OCI-LY7 (cell line): ENCODE measurements around the gene CHN1.

Experiments
- CTCF ChIP-seq: fragments of 200-600 bp; sonication (generic); conservative IDR thresholded peaks from 2 replicates; pipeline ENCODE4 v1.5.1; 2014; ENCODE audit warnings: mild to moderate bottlenecking, antibody characterized with exemption, low read length, moderate library complexity, mixed read lengths
- EZH2phosphoT487 ChIP-seq: fragments of 200-600 bp; sonication (generic); IDR thresholded peaks from 2 replicates; pipeline ENCODE4 v1.6.1; 2018; ENCODE audit warnings: low read depth, borderline replicate concordance, mild to moderate bottlenecking, mixed run types, antibody characterized with exemption, low read length, moderate library complexity, mixed read lengths

- TF ChIP-seq CTCF (no peak), EZH2phosphoT487 (no peak)
Observed at GRCh38 chr2:174820361-174820760, 184.8 kb downstream of the CHN1 start.
